Stimulated activated naive CD8-positive, alpha-beta T cell treated with anti-CD3 and anti-CD28 coated beads, Interleukin-15, Interleukin-2, amounts not matched to agents 100 U/mL and 50 U/mL, for 24 hours (primary cell): ENCODE measurements around the gene GNAQ.

Experiments used
- ATAC-seq: fragments of 150-1000 bp; cut with Tn5 transposase; one replicate; pipeline ENCODE4 v1.10.0; 2021
- DNase-seq: peaks from one replicate; pipeline ENCODE4 v3.0.0; 2021

GNAQ gene

DNA sequence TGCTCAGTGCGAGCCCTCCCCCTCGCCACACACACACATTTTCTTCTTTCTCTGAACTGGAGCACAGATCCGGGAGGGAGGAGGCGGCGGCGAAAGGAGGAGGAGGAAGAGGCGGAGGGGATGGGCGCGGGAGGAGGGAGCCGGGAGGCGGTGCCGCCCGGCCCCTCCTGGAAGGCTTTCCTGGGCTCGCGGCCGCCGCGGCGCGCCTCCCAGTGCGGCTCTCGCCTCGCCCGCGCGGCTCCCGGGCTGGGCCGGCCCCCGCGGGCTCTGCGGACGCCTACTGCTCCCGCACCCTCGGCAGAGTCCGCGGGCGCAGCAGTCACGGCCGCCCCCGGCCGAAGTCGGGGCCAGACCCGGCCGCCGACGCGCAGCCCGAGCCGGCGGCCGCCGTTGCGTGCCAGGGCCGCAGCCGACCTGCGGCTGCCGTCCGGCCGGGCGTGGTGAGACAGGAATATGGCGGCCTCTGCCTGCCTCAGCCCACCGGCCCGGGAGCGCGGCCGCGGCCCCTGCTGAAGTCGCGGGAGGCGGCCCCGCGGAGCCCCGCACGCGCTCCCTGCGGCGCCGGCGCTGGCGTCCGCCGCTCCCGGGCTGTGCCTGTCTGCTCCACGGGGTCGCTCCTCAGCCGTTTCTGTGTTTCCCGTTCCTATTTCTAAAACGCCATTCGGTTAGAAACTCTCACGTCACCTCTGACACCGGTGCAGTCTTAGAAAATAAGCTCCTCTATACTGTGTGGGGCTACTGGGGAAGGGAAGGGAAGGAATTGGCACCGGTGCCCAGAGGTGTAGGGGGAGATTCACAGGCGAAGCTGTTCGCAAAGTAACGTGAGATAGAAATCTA lies 500 bp upstream of the GNAQ start:
- DNase-seq (peak; percentile 71), ATAC-seq (peak; percentile 55)

DNA sequence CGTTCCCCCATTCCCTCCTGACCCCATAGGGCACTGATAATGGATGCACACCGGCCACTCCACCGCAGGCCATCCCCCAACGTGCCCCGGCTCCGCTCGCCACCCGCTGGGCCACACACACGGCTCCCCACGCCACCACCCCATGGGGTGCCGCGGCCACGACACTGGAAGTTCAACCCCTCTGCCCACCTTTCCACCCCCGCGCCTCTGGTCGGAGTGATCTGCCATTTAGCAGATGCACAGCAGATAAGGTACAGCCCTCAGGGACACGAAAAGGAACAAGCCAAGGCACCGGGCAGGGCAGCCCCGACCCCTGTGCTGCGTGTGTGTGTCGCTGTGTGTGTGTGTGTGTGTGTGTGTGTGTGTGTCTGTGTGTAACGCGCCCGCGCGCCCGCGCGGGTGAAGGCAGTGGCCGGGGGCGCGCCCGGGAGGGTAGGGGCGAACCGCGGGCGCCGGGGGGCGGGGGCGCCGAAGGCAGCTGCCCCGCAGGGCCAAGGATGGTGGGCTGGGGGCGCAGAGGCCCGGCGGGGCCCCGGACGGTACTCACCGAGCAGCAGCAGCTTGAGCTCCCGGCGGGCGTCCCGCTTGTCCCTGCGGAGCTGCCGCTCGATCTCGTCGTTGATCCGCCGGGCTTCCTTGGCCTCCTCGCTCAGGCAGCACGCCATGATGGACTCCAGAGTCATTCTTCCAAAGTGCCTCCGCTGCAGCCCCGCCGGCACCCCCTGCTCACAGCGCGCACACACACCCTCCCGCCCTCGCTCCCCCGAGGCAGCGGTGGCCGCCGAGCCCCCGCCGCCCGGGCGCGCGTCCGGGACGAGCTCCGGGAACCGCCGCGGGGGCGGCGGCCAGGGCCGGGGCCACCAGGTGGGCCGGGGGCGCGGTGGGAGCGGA lies 813 bp downstream of the GNAQ start:
- peak; percentile 62 for DNase-seq
- peak; percentile 20 for ATAC-seq

- DNase-seq (peak; percentile 32), ATAC-seq (peak; percentile 8)
These were observed 1.4 kb downstream of the GNAQ start for GRCh38 chr9:78030296-78030552.

GRCh38 chr9:78029551-78030295 lies 1.9 kb downstream of the GNAQ start:
- ATAC-seq (no peak), DNase-seq (no peak)

- DNase-seq, result no peak
- ATAC-seq, result no peak
These were observed 2.7 kb downstream of the GNAQ start for GRCh38 chr9:78028926-78029325.

GRCh38 chr9:78026947-78027346 lies 4.7 kb downstream of the GNAQ start:
- ATAC-seq (no peak), DNase-seq (no peak)

DNA sequence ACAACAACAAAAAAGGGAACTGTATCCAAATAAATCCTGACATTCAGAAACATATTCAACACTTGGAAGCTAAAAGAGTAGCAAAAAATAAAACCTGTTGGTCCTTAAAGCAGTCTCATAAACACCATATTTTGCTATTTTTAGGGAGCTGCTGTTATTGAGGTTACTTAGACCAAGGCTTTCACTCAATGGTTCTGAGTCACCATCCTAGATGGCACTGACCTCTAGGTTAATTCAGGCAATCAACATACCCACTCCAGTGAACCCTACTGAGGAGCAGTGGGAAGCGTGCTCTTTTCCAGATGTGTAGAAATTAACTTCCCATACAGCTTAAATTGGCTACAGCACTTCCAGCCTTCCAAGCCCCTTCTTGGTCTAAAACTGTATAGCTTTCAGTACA lies 5.2 kb downstream of the GNAQ start:
- DNase-seq, result no peak
- no peak for ATAC-seq

- DNase-seq, result no peak
- ATAC-seq, result no peak
These were observed 6.4 kb downstream of the GNAQ start for GRCh38 chr9:78025186-78025585.

GRCh38 chr9:78023003-78023741 lies 8.4 kb downstream of the GNAQ start:
- ATAC-seq (peak; percentile 66), DNase-seq (no peak)

- no peak for ATAC-seq
These were observed 9.9 kb downstream of the GNAQ start for GRCh38 chr9:78021697-78022096.

DNA sequence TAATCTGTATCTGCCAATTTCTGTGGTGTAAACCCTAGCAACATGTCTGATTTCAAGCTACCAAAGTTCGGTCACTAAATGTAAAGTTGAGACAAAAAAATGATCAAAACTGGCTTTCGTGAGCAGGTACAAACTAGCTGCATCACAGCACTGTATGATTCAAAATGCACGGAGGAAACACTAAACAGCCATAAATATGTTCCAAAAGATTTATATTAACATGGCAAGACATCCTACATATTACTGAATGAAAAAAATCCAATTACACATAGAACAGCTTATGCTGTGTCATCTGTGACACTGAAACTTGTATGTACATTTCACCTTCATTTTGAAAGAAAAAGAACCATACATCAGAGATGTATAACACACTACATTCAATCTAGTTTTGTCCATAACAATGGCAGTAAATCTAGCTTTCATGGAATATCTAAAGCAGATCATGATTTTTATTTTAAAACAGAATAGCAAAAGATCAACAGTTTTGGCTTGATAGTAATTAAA lies 14.4 kb downstream of the GNAQ start:
- ATAC-seq, result no peak
- DNase-seq, result no peak

More at GRCh38 chr9:78021697-78022096, 9.9 kb downstream of the GNAQ start:
- DNase-seq, result no peak

- ATAC-seq (no peak), DNase-seq (no peak)
These were observed 16.4 kb downstream of the GNAQ start for GRCh38 chr9:78015241-78015640.

DNA sequence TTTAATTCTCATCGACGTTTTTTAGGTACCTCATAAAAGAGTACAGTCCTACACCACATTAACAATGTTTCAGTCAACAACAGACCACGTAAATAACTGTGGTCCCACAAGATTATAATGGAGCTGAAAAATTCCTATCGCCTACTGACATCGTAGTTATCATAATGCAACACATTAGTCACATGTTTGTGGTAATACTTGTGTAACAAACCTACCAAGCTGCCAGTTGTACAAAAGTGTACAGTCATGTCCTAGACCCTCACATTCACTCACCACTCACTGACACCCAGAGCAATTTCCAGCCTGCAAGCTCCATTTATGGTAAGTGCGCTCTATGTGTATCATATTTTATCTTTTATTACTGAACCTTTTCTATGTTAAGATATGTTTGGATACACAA lies 16.8 kb downstream of the GNAQ start:
- ATAC-seq, result peak; percentile 9
- DNase-seq, result no peak

DNA sequence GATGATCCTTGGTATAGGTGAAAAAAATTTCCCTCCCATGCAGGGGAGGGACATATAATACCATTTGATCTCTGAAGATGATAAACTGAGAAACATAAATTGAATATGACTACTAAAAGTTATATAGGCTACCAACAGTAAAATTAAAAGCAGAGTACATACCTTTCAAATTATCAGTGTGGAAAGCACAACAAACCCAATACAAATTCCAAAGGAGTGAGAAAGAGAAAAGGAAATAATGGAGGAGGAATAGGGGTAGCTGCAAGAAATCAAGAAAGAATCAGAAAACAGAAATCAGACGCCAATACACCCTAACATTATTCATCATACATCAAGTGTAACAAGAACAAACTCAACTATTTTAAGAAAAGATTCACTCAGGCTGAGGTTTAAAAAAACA lies 17.7 kb downstream of the GNAQ start:
- ATAC-seq, result no peak
- no peak for DNase-seq

- DNase-seq, result no peak
- no peak for ATAC-seq
These were observed 20.6 kb downstream of the GNAQ start for GRCh38 chr9:78011049-78011448.

GRCh38 chr9:78010445-78010844 lies 21.2 kb downstream of the GNAQ start:
- ATAC-seq (no peak), DNase-seq (no peak)

GRCh38 chr9:78009186-78009585 lies 22.4 kb downstream of the GNAQ start:
- ATAC-seq, result no peak
- no peak for DNase-seq

DNA sequence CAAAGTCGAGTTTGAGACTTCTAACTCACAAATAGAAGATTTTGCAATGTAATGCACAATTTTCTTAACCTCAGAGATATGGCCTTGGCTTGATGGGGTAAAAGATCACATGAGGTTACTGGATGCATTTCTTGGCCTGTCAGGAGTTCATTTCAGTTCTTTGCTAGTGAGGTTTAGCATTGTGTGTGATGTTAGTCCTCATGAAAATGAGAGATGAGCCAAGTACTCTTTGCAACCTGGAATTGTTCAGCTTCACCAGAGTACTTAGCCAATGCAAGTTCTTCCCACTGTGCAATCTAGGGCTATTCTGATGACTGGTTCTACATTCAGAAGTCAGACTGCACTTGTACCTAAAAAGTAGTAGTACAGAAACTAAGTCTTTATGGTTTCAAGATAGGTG lies 24.9 kb downstream of the GNAQ start:
- ATAC-seq (no peak), DNase-seq (no peak)

DNA sequence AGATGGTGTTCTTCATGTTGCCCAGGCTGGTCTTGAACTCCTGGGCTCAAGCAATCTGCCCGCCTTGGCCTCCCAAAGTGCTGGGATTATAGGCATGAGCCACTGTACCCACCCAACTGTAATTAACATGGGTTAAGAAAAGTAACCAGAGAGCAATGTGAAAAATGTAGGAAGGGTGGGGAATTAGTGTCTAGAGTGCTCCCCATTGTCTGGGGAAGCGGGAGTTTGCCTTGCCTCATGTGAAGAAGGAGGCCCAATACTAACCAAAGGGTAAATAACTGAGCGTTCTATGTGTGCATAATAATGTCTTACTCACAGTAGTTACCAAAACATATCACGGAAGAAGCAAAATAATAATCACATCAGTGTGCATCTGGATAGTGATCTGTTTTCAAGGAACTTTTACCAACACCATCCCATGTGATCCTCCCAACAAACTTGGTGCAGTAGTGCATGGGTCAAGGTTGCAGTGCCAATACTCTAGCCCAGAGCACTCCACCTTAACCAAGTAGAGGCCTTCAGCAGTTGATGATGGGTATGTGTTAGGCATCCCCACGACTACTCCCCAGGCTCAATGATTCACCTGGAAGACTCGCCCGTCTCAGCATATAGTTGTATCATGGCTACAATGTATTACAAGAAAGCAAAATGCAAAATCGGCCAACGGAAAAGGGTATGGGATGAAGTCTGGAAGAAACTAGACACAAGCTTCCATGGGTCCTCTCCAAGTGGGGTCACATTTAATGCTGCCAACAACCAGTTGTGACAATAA lies 26.2 kb downstream of the GNAQ start:
- DNase-seq (no peak), ATAC-seq (no peak)

GRCh38 chr9:78004478-78005229 lies 27.0 kb downstream of the GNAQ start:
- DNase-seq, result no peak
- ATAC-seq, result no peak
